Measurements from ENCODE around the gene ROBO1. TPM values are rescaled to one million over a fixed set of nuclear protein-coding genes. Genes with fewer than 3 reads are reported as not detected.

The ROBO1 gene
- total RNA-seq, 1 experiment from 2014 or later: 14.2 TPM

DNA sequence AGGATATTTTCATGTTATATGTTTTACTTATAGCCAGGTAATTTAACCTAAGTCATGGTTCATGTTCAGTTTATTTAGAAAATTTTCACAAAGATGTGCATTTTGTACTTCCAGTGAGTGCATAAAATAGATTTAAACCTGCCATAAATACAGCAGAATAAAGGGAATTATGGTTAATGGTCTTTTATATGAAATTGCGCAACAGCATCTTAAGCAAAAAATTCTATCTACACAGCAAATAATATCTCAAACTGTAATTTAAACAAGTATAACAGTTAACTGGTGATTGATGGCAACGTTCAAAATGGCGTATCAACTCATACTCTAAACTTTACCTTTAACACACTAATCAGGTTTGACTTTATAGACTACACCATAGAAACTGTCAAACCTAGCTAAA, 97.6 kb downstream of the ROBO1 start:
- DNase-seq (ENCODE audit: low read depth): no peak

DNA sequence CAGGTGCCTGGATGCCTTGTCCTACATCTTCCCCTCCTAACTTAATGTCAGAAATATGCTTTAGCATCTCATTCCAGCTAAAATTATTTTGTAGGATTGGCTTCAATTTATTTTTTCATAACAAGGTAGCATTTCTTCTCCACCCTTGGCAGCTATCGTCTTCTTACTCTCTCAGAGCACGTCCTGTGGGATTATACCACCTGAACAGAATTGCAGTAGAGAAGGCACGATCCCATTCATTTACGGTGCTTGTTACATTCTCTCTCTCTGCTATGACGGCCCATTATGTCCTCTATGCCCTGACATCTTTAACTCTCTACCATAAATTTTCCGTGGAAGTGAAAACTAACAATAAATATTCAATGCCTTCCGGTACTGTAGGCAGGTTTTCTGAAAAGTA, 103.3 kb downstream of the ROBO1 start:
- no peak for DNase-seq (ENCODE audit: low read depth)

DNA sequence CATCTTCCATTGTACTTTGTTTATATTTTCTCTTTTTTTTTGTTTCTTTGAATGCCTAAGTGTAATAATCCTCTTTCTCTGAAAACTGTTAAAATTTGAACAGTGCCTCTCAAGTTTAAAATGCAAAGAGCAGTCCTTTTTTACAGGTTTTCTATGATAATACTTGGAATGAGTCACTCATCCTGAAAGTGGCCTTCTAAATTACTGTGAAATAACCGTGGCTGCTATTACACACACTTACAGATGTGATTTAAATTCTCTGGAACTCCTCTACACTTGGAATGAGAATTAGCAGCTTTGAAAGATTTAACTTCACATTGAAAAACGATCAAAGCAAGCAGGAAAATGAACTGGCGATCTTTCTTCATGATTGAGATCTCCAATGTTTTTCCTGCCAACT, 105.9 kb downstream of the ROBO1 start:
- DNase-seq (ENCODE audit: low read depth): no peak

DNA sequence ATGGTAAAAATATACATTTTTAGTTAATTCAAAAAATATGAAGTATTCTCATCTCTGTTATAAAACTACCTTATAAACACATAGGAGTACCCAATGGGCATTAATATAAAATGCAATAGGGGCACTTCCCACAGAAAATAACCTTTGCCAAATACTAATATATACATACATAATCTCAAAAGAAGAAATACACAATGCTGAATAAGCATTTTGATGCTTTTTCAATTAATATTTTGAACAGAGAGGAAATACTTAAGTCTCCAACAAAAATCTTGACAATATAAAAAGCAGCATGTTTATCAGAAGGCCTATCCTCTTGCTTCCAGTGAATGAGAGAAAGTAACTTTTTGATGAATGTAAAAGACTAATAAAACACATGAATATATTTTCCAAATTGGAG, 110.7 kb downstream of the ROBO1 start:
- no peak for DNase-seq (ENCODE audit: low read depth)

DNA sequence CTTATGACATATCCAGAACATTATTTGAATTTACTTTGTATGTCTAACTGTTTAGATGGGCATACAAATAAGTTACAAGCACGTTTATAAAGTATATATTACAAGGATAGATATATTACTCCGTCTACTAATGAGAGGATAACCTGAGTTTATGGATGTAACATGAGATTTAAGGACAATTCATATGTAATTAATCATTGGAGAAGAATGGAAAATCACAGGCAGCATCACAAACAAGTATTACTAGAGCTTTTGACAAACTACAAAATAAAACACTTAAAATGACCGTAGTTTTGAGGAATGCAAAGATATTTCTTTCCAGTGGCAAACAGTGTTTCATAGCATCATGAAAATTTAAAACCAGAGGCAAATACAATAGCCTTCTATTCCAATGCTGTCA, 113.8 kb downstream of the ROBO1 start:
- no peak for DNase-seq (ENCODE audit: low read depth)

DNA sequence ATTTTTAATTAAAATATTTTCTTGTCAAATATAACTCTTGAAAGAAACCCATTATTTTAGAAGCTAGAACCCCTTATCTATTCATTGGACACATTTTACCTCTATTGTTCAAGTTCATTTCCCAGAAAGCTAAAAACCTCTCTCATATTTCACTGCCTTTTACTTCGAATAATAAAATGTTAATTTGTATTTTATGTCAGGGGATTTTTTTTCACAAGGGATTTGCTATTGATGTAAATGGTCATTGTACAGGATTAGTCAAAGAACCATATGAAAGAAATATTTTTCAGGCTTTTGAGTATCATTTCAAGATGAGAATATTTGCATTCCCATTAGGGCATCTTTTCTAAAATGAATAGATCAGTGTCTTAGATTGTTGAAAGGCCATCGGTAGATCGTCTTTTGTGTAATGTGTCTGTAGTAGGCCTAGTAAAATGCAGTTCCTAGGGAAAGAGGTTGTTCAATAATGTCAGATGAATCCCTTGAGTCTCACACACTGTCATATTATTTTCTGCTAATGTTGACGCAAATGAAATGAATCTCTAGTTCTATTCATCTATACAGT, 114.5 kb downstream of the ROBO1 start:
- no peak for DNase-seq (ENCODE audit: low read depth)

DNA sequence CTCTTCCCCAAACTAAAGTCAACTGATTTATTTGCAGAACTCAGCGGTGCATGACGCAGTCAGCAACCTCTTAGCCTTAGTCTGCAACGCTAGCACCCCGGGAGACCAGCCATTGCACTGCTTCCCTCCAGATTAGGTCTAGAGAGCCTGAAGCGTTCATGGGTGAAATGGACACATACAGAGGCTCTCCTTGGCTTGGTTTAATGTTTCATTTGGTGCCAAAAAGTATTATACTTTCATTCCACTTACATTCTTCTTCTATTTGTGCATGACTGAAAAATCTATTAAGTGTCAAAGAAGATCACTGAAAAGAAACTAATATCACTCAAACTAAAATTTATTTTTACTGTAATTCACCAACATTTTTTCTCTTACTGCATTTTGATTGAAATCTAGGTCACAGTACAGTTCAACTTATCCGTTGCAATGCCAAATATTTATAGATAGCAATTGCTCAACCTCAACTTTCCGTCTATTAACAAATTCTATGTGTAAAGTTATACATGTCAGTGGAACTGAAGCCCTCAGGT, 116.2 kb downstream of the ROBO1 start:
- DNase-seq (ENCODE audit: low read depth): peak; percentile 21

DNA sequence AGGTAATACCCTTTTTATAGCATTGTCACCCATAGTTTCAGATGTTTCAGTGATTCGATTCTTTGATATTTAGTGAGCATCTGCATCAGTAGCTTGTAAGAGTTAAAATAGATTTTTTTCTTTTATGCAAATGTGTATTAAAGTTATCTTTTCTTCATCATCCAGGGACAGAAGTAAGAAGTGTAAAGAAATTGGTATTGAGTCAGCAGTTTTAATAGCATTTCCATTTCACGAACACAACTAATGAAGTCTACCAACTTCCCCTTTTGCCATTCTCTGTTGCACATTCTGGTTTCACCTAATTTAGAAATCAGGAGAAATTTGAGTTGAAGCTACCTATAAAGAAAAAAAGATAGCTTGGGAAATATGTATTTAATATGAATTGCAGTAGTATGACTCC, 127.9 kb downstream of the ROBO1 start:
- no peak for DNase-seq (ENCODE audit: low read depth)

DNA sequence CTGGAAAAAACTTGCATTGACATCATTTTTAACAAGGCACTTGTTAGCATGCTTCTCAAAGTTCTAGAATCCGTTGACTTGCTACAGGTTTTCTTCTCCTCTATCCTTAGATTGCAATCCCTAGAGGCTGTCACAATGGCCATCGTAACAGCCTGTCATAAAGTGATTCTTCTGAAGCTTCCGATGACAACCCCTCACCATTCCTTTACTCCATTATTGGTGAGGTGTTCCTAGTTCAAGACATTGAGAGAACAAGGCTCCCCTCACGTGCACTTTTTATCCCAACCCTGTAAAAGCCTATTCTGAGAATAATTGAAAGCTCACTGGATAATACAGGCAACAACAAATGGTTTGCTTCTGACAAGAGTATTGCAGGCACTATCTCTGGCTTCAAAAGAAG, 131.4 kb downstream of the ROBO1 start:
- no peak for DNase-seq (ENCODE audit: low read depth)

DNA sequence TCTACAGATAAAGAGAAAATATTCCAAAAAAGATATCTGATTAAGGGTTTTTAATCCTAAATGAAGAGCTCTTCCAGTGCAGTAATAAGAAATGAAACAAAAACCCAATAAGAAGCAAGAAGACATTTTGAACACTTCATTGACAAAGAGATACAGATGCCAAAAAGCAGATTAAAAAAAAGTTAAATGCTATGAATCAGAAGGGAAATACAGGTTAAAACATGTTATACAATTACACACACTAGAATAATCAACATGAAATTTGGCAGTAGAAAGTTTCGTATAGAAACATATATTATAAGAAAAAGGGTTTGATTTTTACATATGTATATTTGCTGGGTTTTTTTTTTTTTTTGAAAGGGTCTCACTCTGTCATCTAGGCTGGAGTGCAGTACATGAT, 135.0 kb downstream of the ROBO1 start:
- DNase-seq (ENCODE audit: low read depth): no peak

DNA sequence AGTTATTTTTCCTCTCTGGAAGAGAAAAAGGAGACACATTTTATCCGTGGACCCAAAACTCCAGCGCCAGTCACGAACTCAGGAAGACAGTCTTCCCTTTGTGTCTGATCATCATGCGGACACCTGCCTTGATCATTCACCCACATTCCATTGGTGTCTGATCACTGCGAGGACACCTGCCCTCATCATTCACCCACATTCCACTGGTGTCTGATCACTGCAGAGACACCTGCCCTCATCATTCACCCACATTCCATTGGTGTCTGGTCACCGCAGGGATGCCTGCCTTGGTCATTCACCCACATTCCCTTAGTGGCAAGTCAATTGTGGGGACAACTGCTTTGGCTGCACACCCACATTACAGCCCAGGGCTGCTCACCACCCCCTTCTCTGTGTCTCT, 148.9 kb downstream of the ROBO1 start:
- DNase-seq (ENCODE audit: low read depth): peak; percentile 4

DNA sequence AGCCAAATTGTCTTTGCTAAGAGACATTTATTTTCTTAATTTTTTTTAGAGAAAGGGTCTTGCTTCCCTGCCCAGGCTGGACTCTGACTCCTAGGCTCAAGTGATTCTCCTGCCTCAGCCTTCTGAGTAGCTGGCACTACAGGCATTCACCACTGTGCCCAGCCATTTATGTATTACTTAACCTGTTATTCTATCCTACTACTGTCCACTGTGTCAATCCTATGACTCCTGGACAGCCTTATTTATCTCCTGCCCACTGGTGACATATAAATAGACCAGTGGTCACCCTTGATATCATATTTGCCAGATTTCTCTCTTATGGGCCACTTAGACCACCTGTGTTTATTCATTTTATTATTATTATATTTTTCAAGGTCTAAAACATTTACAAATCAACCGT, 161.4 kb downstream of the ROBO1 start:
- no peak for DNase-seq (ENCODE audit: low read depth)

DNA sequence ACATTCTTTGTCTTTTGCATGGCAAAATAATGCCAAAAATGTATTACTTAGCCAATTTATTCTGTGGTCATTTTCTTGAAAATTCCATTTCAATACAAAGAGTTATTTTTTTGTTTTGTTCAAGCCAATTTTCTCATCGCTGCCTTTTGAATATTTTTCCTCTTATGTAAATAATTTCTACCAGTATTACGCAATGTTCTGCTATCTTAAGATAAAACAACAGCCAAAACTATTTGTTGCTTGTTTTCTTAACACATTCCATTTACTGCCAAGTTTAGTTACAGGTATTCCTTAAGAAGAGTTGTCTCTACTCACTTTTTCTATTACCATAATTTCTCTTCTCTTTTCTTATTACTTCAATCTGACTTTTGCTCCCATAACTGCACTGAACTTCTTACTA, 163.1 kb downstream of the ROBO1 start:
- no peak for DNase-seq (ENCODE audit: low read depth)

DNA sequence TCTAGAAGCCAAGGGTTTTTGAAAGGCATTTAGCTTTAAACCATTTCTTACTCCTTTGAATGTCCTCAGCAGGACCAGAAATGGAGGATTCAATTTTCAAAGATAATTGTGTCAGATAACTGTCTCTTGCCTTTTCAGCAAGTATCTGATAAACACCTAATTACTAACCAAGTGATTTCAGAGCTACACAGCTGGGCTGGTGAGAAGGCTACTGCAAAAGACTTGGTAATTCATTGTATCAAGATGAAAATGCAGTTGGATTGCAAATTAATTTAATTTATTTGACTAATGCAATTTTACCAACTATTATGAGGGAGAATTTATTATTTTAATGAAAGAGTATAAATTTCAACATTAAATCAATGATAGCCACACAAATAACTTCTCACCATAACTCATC, 165.4 kb downstream of the ROBO1 start:
- no peak for DNase-seq (ENCODE audit: low read depth)

DNA sequence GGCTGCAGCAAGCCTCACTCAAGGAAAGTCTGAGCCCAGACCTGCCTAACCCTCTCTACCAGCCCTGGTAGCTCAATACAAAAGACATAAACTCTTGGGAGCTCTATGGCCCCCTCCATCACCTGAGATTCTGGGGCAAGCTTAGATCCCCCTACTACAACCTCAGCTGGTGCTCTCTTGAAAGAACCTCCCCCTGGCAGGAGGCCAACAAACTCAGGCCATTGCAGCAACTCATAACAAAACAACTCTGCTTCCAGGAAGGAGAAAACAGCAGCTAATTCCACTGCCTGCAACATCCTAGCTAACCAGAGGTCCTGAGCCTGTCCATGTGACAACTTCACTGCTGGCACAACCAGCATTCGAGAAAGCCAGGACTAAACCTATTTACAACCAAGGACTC, 169.2 kb downstream of the ROBO1 start:
- peak; percentile 6 for DNase-seq (ENCODE audit: low read depth)

DNA sequence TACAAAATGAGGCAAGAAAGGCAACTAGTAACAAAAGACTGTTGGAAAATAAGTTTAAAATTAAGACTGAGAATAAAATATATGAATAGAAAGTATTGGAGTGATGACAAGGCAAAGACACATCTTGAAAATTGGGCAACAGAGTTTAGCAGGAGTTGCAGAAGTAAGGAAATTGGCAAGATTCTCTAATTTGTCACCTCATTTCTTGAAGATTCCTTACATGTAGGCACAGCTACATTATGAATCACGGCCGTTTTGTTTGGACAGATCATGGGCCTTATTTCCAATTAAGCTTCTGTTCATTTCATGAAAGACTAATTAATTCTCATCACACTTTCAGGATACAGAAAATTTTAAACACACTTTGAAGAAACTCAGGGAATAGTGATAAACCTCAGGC, 170.1 kb downstream of the ROBO1 start:
- no peak for DNase-seq (ENCODE audit: low read depth)

DNA sequence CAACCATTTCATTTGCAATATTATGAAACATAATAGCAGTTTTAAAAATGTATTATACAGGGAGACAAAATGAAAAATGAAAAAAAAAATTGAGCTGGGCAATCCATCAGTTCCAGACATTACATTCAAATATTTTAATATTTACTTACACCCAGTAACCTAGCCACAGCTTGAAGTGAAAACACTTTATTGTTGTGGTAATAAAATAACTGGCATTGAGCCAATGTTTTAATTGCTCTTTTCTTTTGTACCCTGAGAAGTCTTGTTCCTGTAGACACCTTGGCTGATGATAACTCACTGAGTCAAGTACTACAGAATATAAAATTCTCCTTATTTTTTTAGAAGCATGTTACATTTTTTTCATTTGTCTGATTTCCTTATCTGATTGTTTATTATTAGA, 180.6 kb downstream of the ROBO1 start:
- no peak for DNase-seq (ENCODE audit: low read depth)

DNA sequence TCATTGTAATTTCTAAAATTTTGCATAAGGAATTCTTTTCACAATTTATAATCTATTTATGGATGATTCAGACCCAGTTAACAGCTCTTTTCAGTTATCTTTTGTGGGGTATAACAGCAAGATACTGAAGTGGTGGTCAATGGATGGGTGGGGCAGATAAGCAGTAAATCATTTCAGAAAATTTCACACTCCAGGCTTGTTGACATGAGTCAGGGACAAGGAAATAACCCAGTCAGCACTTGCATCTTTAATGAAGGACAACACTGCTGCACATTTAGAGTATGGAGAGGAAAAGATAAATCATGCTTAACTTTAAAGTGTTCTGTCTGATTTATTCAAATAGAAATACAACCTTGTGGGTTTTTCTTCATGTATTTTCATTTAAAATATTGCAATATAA, 181.6 kb downstream of the ROBO1 start:
- DNase-seq (ENCODE audit: low read depth): no peak

DNA sequence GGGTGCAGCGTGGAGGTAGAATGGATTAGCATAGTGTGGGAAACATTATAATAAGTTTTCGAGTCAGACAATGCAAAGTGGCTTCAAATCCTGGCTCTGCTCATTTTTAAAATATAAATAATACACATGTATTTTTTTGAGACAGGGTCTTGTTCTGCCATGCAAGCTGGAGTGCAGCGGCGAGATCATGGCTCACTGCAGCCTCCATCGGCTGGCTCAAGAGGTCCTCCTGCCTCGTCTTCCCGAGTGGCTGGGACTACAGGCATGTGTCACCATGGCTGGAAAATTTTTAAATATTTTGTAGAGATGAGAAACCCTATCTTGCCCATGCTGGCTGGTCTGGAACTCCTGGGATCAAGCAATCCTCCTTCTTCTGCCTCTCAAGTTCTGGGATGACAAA, 194.9 kb downstream of the ROBO1 start:
- DNase-seq (ENCODE audit: low read depth): no peak

DNA sequence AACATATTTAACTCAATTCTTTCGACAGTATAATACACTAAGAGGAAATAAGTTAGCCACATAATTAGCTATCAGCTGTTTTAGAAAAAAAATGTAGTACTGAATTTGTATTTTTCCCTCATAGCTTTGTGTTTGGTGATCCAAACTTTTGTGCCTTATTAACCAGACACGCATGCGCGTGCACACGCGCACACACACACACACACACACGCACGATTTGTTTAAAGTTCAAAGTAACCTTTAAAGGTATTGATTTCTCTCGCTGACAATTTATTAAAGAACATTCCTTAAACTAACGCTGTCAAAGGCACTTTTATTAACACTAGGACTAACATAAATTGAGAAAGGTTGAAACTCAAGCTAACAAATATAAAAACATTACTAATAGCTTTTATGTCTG, 198.9 kb downstream of the ROBO1 start:
- DNase-seq (ENCODE audit: low read depth): no peak

DNA sequence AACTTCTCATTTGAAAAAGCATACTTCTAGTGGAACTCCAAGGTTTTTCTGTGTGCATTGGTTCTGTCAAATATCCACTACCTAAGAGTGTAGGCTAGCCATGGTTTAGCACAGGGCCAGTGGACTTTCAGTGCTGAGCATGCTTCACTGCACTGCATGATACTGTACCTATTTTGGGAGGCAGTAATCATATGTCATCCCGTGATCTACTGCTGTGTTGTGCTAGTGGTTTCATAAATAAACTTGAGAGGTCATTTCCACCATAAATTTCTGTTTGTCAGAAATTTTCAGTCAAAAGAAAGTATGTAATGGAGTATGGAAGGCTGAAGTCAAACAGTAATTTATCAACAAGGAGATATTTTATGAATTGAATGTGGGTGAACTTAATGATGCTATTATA, 203.6 kb downstream of the ROBO1 start:
- peak; percentile 1 for DNase-seq (ENCODE audit: low read depth)

DNA sequence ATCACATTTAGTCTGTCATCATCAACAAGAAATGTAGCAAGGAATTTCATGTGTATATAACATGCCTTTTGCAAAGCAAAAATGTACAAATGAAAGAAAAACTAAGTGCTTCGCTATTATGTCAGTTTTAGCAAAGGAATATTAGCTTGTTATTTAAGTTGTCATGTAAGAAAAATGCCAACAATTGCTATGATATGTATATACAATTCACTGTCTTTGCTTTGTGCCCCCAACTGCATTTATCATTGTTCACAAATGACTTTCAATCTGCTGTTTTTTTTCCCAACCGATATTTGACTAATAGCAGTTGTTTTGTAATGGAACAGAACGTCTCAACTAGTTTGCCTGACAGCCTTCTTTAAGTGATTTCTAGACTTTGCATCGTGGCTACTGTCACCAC, 207.1 kb downstream of the ROBO1 start:
- DNase-seq (ENCODE audit: low read depth): no peak

DNA sequence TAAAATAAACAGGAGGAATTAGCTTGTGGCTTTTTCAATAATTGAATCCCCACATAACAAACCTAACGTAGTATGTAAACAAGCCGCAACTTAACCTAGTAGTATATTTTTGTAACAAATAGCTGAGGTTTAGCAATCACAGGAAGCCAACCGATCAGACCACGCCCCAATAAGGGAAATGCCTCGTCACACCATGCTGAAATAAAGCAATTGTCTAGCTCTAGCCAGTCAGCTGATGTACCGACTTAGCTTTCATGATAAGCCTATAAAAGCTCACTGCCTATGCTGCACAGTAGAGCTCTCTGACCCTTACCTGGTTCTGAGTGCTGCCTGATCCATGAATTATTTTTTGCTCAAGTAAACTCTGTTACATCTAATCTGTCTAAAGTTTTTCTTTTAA, 208.9 kb downstream of the ROBO1 start:
- DNase-seq (ENCODE audit: low read depth): peak; percentile 4

DNA sequence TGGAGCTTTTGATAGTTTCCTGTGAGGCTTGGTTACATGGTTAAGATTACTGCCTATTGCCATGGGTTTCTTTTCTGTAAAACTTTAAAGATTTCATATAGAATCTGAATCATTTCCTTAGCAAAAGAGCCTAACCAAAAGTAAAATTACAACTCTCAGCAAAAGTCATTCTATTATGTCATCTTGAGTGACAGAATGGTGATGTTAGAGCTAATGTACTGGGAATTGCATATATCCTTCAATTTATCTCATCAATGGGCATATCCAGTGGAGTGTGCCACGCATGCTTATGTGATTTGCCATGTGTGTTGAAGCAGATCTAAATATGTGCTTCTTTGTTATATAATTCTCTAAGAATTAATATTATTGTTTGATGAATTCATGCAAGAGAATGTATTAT, 212.1 kb downstream of the ROBO1 start:
- no peak for DNase-seq (ENCODE audit: low read depth)

DNA sequence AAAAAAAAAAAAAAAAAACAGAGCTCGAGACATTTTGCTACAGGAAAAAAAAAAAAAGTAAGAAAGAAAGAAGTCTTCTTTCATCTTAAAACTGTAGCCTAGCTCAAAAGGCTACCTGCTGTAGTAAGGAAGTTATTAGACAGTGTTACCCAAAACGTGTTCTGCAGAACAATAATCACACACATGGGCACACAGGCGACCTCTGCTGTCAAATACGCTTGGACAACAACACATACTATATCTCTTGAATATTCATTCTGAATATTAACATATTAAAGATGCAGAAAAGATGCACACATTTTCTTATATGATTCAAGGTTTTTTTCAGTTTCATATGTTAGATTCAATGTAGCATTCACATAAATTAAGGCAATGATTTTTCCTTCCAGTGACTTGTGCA, 215.8 kb downstream of the ROBO1 start:
- DNase-seq (ENCODE audit: low read depth): no peak

Measured in M059J (cell line).